Stimulated activated CD4-positive, alpha-beta T cell treated with anti-CD3 and anti-CD28 coated beads, Interleukin-1b, Interleukin-23, amount 100 ng/mL, for 4 hours (primary cell): ENCODE data around the gene DNMT3L.
"Not testable (repeated sequence)": the region's sequence is repeated elsewhere in the genome, so short reads cannot be mapped to it uniquely, and the experiment has no call there.

Experiments used
- DNase-seq, 2 donors: peaks; one replicate each; pipeline ENCODE4 v3.0.0-alpha.2; 2020; ENCODE audit warnings: low read depth in 2 of 2

The DNMT3L gene

DNA sequence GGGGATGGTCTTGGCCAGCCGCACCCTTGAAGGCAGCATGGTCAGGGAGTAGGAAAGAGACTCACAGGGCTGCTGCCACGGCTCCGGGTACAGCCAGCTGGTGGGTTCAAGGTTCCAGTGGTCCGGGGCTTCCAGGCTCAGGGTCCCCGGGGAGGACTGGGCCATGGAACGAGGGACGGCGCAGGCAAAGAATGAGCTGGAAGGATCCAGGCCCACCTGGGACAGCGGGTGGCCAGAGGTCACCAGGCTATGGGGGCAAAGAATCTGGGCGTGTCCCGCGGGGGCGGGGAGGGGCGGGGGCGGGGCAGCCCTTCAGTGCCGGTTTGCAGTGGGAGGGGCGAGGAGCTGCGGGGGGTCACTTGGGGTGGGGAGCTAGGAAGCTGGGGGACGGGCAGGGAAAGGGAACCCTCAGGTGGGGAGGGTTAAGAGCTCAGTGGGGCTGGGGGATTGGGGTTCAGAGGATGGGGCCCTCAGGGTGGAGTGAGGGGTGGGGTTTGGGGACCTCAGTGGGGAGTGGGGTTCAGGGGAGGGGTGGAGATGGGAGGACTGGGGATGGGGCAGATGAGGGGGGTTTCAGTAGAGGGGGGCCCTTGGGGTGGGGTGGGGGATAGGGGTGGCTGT lies at the start of gene DNMT3L:
DNMT3L (minus strand) TSS at position 223 of the 621 bp plus-strand sequence. CDS start 638 bp downstream, outside the sequence.
- DNase-seq: no peak

DNA sequence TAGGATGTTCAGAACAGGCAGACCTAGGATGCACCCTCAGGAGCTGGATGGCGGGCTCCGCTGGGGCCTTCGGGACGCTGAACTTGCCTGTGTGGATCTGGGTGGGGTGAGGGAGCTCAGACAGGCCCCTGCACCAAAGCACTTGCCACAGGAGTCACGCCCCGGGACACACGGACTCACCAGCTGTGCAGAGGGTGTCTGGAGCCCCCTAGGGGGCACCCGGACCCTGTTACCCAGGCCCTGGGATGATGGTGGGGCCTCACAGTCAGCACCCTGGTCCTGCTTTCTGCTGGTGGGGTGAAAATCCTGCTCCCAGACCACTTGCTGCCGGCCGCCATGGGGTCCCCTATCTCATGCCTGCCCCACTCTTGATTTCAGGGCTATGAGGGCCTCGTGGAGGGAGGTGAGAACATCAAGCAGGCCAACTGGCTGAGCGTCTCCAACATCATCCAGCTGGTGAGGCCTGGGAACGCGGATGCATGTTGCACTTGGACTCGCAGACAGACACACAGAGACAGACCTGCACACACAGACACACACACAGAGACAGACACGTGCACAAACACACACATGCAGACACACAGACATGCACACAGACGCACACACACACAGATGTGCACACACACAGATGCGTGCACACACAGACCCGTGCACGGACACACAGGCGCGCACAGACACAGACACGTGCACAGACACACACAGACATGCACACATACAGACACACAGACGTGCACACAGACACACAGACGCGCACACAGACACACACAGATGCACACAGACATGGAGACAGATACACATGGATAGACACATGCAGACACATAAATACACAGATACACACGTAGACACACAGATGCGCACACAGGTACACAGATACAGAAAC lies 49.2 kb upstream of the DNMT3L start:
- DNase-seq: no peak

DNA sequence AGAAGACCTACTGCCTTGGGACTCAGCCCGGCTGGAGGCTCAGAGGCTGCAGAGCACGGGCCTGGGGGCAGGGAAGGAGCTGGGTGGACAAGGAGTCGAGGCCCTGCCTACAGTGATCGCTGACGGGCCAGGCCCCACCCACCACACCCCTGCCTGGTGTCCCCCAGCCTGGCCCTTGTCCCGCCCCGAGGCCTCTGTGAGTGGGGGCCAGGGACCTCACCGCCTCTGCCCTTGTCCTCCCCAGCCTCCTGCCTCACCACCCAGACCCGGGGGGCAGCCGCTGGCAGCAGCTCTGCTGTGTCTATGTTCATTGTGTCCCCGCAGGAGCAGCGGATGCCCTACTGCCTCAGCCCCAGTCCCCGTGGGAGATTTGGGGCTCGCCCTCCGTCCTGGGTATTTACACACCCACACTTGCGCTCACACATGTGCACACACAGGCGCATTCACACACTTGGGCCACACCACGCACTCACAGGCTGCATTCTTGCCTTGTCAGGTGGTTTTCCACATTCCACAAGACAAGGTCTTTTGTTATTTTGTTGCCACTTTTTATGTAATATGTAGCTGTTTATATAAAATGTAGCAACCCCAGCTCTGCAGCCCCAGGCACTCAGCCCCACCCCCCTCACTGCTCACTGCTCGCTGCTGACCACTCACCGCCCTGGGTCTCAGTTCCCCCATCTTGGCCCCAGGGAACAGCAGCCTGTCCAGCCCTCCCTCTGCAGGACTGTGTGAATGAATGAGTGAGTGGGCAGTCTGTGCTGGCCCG lies 45.4 kb upstream of the DNMT3L start:
- DNase-seq: no peak

DNA sequence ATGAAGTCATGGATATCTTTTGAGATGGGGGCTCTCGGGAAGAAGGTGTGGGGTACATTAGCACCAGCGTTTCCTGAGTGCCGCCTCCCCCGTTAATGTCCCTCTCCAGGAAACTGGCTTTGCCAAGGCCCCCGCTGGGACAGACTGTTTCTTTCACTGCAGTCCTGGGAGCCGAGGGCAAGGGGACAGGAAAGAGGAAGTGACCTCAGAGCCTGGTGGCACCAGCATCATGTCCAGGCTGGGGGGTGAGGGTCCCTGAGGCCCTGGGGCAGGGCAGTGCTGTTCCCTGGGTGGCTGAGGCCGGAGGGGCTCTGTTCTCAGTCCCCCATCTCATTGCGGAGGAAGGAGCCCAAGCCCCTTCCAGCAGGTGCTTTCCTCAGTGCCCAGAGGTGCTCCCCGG lies 44.0 kb upstream of the DNMT3L start:
- no peak for DNase-seq

DNA sequence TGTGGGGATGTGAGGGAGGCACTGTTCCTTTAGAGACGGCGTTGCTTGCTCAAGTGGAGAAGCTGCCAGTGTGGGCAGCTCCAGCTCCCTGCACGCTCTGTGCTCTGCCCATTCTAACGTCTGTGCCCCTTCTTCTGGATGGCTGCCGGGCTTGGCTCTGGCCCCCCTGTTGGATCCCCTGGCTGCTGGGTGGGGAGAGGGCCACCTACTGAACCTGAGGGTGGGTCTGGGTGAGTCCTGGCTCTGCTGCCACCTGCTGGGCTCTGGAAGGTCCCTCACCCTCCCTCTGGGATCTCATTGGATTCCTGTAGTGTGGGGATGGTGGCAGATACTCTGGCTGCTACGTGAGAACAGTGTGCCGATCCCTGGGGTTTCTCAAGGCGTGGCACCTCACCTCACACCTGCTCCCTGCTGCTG lies 43.2 kb upstream of the DNMT3L start:
- DNase-seq: peak; percentile 34 to 42

DNA sequence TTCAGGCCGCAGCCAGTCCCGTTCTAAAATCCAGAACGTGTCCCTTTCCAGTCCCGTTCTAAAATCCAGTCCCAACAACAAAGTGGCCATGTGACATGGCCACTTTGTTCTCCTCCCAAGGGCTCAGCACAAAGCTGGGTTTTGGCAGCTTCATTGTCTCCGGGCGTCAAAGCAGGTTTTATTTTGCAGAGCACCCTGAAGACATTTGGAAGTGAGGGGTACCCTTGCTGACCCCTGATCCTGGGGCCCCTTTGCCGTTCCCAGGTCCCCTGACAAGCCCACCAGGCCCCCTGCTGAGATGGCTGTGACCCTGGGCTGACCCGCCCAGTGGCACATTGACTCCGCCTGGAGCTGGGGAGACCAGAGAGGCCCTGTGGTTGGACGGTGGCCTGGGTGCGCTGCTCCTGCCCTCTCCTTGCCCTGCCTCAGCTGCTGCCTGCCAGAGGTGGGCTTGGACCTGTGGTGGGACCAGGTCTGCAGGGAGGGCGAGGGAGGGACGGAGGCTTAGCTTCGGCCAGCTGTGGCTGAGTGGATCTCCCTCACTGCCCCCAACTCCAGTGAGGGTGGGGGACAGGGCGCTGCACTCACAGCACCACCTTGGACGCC lies 42.4 kb upstream of the DNMT3L start:
- no peak for DNase-seq

DNA sequence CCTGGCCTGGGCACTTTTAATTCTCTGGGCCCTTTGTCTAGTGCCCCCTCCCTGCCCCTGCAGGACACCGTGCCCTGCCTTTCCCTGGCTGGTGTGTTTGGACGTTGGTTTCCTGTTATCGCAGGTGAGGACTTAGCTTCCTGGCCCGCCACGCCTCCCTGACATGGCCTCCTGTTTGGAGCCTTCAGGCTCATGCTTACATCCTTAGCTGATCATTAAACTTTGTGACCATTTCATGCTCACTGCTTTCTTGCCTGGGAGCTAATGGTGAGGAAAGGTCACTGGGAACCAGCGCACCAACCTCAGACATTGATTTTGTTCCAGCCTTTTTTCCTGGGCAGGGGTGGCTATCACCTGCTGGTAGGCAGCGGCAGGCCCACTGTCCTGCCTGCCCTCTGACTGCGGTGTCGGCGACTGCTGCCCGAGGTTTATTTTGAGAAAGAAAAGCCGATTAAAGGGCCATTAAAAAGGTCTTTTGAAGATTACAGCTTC lies 41.8 kb upstream of the DNMT3L start:
- DNase-seq: no peak

DNA sequence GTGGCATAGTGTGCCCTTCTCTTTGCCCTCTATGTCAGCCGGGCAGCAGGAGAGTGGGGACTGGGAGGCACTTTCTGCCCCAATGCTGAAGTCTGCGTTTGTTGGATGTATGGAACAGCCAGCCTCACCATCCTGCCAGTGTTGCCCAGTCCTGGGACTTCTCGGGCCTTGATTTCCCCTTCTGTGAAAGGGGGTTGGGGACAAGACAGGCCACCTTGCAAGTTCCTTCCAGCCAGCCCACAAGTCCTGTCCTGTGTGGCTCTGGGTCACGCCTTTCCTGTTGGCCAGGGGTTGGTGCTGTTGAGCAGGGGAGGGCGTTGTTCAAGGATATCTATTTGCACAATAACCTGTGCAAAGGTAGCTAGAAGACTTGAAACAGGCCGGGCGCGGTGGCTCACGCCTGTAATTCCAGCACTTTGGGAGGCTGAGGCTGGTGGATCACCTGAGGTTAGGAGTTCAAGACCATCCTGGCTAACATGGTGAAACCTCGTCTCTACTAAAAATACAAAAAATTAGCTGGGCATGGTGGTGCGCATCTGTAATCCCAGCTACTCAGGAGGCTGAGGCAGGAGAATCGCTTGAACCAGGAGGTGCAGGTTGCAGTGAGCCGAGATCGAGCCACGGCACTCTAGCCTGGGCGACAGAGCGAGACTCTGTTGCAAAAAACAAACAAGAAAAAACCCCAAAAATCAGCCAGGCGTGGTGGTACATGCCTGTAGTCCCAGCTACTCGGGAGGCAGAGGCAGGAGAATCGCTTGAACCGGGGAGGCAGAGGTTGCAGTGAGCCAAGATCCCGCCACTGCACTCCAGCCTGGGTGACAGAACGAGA lies 41.1 kb upstream of the DNMT3L start:
- not testable (repeated sequence) for DNase-seq

DNA sequence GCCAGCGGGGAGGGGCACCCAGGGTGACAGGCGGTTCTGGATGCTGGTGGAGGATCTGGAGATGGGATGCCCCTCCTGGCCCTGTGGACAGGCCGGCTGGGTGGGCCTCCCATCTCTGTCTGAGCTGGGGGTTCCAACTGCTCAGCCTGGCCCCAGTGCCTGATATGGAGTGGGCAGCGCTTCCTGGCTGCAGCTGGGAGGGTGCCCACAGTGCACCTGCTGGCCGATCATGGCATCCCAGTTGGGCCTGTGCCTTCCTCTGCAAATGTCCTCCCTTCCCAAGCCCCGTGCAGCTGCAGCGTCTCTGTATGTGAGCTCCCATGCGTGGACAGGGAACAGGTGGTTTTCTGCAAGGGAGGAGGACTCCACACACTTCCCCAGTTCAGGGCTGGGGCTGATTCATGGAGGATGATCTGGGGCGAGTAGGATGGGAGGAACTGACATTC lies 40.3 kb upstream of the DNMT3L start:
- DNase-seq: no peak

DNA sequence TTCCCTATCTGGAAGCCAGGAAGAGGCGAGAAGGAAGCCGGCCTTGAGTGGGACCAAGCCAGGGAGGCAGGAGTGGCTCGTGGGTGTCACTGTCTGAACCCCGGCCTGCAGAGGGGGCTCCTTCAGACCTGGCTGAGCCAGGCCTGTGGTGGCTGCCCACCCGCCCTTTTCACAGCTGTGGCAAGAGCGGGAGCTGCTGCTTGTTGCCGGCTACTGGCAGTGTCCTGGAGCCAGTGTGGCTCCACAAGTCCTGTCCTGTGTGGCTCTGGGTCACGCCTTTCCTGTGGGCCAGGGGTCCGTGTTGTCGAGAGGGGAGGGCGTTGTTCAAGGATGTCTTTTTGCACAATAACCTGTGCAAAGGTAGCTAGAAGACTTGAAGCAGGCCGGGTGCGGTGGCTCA lies 39.4 kb upstream of the DNMT3L start:
- DNase-seq: no peak

DNA sequence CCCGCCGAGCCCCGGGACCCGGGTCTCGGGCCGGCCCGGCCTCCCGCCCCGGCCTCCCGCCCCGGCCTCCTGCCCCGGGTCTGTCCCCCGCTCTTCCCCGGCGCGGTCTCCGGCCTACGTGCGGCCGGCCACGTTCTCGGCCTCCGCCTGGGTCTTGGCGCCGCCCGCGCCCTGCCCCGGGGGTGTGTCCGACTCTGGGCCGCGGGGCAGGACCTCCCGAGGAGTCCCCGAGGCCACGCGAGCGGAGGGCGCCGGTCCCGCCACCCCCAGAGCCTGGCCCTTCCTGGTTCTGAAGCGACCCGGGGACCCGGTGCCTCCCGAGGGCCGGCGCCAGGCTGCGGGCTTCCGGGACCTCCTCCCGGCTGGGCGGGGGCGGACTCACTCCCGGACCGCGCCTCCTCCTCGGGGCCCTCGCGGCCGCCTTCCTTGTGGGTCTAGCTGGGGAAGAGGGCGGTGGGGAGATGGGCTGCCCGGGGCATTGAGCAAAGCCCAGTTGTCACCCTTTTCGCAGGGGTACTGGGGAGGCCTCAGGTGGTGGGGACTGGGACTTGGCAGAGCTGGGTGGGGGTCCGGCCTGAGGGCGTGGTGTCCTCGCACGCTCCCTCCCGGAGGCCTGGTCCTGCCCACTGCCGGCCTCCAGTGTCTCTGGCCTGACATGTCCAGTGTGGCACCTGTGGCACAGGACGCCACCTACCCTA lies 38.7 kb upstream of the DNMT3L start:
- peak in 1 of 2 donors; percentile 64 for DNase-seq

DNA sequence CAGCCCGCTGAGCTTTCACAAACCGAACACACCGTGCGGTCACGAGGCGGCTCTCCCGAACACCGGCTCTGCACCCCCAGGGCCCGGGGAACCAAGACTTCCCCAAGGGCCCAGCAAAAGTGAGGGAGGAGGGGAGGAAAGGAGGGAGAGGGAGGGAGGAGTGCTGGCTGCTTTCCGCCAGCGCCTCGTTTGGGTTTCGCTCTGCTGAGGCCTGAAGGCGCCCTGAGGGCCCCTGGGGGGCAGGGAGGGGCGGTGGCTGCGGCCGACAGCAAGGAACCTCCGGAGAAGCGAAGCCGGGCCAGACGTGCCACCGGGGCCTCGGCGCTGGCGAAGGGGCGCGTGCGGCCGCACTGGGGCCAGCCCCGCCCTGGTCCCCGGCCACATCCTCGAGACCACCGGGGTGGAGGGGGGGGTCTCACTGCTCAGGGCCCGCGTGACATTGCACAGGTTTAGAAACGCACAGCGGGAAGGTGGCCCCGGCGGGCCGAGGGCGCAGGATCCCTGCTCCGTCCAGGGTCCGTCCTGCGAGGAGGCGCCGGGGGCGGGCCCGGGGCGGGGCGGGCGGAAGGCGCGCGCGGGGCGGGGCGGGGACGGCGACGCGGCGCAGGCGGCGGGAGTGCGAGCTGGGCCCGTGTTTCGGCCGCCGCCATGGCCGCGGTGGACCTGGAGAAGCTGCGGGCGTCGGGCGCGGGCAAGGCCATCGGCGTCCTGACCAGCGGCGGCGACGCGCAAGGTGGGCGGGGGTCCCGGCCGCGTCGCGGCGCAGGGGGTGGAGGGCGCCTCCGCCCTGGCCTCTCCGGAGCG lies 38.0 kb upstream of the DNMT3L start, which contains the start of gene PFKL:
PFKL (plus strand) TSS at position 596 of the 804 bp plus-strand sequence; CDS start at position 649, 53 bp downstream.
- DNase-seq: peak in 1 of 2 donors; percentile 66

DNA sequence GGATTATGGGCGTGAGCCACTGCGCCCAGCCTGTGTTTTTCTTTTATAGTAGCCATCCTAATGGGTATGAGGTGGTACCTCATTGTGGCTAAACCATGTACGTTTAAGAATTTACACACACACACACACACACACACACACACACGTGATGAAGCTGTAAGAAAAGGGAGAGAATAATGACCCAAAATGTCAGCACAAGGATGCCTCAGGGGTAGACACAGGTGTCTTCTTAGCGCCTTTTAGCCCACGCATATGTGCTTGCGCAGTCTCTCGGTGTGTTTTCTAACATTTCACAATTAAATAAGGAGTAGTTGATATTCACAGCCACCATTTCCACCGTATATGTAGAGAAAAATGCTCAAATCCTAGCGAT lies 37.4 kb upstream of the DNMT3L start:
- no peak for DNase-seq

DNA sequence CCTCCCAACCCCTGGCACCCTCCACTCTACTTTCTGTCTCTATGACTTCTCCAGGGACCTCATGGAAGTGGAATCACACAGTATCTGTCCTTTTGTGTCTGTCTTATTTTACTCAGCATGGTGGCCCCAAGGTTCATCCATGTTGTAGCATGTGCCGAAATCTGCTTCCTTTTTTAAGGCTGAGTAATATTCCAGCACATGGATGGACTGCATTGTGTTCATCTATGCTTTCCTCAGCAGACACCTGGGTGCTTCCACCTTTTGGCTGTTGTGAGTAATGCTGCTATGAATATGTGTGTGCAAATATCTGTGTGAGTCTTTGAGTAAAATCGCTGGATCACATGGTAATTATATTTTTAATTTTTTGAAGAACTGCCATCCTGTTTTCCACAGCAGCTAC lies 36.6 kb upstream of the DNMT3L start:
- no peak for DNase-seq

DNA sequence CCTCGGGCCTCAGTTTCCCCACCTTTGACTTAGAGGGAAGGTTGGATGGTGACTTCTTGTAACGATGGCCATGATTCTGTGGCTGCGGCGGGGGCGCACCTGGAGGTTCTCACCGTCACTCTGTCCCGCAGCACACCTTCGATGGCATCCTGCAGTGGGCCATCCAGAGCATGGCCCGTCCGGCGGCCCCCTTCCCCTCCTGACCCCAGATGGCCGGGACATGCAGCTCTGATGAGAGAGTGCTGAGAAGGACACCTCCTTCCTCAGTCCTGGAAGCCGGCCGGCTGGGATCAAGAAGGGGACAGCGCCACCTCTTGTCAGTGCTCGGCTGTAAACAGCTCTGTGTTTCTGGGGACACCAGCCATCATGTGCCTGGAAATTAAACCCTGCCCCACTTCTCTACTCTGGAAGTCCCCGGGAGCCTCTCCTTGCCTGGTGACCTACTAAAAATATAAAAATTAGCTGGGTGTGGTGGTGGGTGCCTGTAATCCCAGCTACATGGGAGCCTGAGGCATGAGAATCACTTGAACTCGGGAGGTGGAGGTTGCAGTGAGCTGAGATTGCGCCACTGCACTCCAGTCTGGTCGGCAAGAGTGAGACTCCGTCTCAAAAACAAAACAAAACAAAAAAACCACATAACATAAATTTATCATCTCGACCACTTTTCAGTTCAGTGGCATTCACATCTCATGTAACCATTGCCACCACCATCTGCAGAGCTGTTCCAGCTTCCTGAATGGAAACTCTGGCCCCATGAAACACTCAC lies 36.0 kb upstream of the DNMT3L start:
- DNase-seq: peak; percentile 66 to 67

DNA sequence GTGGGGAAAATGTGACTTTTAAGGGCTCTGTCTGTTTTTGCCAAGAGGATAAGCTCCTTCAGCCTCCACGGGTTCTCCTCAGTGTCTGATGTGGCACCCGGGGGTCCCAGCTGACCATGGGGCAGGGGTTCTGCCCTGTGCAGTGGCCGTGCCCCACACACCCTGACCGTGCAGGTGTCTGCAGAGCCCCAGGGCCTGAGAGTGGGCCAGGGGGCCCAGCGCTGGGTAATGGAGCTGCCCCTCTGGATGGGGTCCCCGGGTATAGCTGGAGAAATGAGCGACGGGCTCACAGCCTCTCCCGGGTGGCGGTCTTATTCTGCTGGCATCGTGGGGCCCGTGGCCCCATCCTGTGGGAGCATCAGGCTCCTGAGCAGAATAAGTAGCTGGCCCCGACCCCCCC lies 35.2 kb upstream of the DNMT3L start:
- DNase-seq: no peak

DNA sequence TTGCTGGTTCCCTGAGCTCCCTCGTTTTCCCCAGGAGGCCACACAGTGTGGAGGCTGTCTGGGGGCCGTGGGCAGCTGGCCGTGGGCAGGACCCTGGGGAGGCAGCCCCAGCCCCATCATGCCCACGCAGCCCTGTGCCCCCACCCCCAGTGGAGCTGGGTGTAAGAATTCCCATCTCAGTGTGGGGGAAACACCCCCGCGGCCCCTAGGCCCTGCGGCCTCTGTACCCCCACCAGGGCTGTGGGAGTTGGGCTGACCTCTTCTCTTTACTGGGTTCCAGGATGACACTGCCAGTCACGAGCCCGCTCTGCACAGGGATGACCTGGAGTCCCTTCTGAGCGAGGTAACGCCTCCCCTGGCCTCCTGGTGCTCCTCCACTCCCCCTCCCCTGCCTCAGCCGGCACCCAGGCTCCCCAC lies 34.4 kb upstream of the DNMT3L start:
- no peak for DNase-seq

DNA sequence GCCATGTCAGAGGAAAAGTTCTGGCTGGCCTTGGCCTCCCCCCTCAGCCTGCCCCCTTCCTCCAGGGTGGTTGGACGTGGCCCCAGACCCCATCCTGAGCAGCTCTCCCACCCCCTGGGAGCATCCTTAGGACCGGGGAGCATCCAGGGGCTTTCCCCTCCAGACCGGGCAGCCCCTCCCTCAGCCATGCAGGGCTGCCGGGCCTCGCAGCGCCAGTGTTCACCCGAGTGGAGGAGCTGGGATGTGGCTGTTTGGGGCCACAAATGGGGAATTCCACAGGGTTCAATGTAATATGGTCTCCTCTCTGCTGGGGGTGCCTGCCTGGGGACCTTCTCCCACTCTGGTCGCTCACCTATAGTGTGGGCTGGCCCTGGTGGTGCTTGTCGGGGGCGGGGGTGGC lies 33.9 kb upstream of the DNMT3L start:
- no peak for DNase-seq

DNA sequence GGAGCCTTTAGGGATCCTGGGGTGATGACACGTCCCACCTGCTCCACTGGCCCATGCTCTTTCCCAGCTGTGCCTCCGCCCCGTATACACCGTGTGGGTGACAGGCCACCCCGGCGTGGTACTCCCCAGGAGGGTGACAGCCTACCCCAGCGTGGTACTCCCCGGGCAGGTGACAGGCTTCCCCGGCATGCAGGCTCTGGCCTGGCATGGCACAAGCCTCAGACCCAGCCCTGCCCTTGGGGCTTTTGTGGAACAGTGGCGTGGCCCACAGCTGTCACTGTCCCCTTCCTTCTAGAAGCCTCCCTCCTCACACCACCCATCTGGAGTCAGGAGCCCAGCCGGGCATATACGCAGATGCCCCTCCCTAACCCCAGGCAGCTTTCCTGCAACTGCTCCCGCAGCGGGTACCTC lies 33.5 kb upstream of the DNMT3L start:
- no peak for DNase-seq
